ENCODE data around the gene CDH8.

The CDH8 gene

GRCh38 chr16:62036101-62036801, at the start of gene CDH8:
Gene CDH8 (minus strand): TSS chr16:62036438. CDS start chr16:62021403, 15,035 bp downstream.
- DNase-seq, result peak; percentile 75

DNA sequence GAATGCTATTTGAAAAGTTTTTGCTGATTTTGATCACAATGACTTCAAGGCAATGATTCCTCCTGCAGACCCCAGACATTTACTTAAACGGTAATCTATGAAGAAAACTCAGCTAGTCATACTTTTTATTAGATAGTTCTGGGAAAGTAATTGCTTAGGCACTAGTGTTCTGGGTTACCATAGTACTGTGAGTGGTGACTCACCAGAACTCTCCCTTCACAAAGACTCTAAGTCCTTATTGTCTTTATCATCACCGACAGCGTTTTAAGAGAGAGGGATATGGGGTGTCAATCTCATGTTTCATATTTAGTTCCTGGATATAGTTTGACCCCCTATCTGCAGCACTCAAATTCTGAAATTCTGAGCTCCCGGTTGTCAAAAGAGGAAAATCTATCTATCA, 43.0 kb upstream of the CDH8 start:
- DNase-seq, result no peak

GRCh38 chr16:62077998-62078397, 41.8 kb upstream of the CDH8 start:
- no peak for DNase-seq

DNA sequence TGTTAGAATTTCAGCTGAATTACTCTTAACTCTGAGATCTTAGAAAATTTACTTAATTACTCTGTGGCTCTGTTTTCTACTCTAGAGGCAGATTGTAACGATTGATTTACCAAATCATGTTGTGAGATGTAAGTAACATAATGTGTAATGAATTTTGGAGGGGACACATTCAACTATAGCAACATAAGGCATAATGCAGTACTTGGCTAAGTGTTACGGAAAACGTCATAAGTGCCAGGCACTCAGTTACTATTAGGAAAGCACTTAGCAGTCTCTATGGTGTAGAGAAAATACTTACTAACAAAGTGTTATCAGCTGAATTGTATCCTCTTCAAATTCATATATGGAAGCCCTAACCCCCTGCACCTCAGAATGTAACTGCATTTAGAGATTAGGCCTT, 40.6 kb upstream of the CDH8 start:
- DNase-seq, result no peak

DNA sequence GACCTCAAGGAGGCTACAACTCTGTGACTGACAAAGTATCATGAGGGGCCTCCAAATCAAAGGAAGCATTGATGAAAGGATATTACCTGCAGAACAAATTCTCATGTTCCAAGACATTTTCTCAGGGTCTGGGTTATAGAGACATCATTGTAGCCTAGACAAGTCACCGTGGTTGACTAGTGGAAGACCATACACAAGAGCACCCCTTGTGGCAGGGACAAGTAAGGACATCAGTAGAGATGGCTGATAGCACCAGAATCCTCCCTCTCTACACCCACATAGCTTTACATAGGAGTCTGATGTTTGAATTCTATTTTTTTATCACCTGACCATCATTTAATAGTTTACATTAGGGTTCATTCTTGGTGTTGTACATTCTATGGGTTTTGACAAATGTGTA, 32.5 kb upstream of the CDH8 start:
- no peak for DNase-seq

DNA sequence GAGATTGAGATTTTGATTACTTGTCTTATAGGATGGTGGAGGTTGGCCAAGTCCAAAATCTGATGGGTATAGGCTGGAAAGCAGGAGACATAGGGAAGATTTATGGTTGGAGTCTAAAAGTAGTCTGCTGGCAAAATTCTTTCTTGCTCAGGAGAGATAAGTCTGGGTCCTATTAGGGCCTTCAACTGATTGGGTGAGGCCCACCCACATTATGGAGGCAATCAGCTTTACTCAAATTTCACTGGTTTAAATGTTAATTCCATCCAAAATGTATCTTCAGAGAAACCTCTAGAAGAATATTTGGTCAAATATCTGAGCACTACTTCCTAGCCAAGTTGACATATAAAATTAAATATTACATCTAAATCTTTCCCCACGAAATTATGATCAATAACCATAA, 31.7 kb upstream of the CDH8 start:
- DNase-seq, result no peak

DNA sequence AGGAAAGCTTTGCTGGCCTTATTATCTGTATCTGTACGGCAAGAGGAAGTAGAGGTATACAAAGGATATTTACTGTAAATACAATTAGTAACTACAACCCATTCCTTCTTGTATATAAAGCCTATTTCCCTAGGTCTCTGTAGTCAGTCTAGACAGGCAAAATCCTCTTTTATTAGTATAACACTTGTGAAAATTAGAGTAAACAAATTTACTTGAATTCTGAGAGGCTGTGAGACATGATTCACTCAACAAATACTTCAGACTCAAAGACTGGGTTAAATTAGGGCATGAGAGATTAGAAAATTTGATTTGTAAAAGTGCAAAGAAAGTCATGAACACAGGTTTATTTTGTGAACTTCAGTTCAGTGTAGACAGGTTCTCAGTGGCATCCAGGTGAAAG, 30.9 kb upstream of the CDH8 start:
- DNase-seq, result no peak

DNA sequence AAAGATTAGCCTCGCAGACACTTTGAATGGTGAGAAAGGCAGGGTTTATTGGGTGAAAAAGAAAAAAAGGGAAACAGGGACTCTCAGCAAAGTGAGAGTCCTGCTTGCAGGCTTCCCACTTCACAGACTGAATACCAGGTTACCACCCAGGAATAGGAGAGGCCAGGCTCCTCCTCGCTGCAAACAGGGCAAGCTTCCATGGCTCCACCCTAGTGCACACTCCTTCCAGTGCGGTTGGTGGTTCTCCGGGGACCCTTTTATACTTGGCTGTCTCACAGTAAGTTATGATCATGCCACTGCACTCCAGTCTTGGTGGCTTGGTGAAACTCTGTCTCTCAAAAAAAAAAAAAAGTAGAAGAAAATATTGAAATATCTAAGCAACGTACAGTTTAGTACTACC, 30.5 kb upstream of the CDH8 start:
- no peak for DNase-seq

DNA sequence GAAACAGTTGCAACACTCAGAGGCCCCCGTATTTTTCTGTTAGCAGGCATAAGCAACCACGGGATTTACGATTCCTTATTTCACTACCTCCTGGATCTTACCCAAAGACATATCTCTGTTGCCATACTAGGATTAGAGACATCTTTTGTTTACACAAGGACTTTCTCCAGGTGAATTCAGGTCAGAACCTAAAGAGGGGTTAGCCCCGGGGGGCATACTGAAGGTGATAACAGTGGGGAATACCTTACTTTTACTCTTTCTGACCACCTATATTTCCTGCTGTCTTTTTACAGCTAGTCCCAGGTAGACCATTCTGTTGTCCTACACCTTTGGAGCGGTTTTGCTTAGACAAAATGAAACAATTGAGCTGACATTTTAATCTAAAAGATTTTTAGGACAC, 27.9 kb upstream of the CDH8 start:
- DNase-seq, result no peak

- no peak for DNase-seq
Observed at GRCh38 chr16:62060089-62060488, 23.9 kb upstream of the CDH8 start.

DNA sequence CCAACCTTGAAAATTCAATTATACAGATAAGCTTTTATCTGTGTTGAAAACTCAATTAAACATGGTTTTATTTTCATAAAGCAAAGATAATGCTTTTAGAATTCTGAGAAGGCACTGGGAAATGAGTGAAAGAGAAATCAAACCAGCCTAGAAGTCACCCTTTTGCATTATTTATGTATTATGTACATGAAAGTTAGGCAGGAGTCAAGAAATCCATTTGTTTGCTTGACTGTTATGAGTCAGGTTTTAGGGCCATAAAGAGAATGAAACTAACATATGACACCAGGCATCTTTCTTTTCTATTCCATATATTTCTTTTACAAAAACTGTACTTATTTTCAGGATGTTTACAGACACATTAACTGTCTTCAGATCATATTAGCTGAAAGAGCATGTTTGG, 23.3 kb upstream of the CDH8 start:
- DNase-seq, result no peak

- no peak for DNase-seq
Observed at GRCh38 chr16:62058412-62058811, 22.2 kb upstream of the CDH8 start.

- DNase-seq, result no peak
Observed at GRCh38 chr16:62051942-62052341, 15.7 kb upstream of the CDH8 start.

- no peak for DNase-seq
Observed at GRCh38 chr16:62050793-62051192, 14.6 kb upstream of the CDH8 start.

GRCh38 chr16:62046801-62047200, 10.6 kb upstream of the CDH8 start:
- DNase-seq, result no peak

DNA sequence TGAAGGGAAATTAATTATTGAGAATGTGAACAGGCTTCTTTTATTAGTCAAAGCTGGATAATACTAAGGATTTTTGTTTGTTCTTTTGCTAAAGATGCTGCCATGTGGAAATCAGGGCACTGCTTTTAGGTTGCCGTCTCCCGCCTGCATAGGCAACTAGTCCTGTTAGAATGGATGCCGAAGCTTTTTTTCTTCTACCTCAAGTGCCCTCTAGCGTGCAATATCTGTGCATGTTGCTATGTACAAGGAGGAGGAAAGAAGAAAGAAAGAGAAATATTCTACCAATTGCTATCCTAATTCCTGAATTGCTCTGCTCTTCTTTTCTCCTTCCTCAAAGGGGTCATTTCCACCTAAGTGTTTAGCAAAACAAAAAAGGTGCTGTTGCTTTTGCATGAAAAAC, 5.2 kb upstream of the CDH8 start:
- DNase-seq, result peak; percentile 41

- DNase-seq, result no peak
Observed at GRCh38 chr16:62038646-62039045, 2.4 kb upstream of the CDH8 start.

DNA sequence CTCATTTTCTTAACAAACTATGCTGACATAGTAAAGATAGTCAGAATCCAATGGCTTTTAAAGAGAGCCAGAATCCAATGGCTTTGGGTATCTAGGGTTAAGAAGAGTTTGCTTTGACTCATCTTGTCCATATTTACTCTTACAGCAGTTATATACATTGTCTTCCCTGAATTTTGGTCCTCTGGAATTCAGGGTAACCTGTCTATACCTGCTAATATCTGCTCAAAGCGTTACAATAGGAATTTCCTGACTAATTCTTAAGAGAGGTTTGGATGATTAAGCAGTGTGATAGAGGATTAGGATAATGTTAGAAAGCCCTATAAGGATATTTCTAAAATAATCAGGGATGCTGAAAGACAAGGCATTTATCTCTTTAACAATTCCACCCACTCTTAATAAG, 2.0 kb upstream of the CDH8 start:
- no peak for DNase-seq

GRCh38 chr16:62036802-62037135, 531 bp upstream of the CDH8 start:
- no peak for DNase-seq

- DNase-seq, result peak; percentile 80
Observed at GRCh38 chr16:62035115-62036092, 834 bp downstream of the CDH8 start.

GRCh38 chr16:62034231-62035114, 1.8 kb downstream of the CDH8 start:
- DNase-seq, result peak; percentile 15

DNA sequence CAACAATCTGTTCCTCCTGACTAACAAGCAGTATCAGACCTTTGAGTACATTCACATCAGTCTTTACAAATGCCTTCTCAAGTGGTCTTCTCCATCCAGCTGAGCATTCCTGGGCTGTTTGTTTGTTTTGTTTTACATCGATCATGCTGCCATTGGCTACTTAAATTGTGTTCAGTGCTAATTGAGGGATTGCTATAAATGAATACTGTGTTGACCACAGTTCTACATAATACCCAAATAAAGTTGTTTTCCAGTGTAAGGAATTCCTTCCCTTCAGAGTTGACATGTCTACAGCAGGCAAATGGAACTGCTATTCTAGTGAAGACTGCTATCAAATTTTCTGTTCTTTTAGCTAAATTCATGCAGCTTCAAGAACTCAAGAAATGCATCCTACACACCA, 3.2 kb downstream of the CDH8 start:
- no peak for DNase-seq

- no peak for DNase-seq
Observed at GRCh38 chr16:62029947-62030346, 6.3 kb downstream of the CDH8 start.
